ENCODE data around the gene RAI1.
A peak's percentile ranks its signal among the peaks of the same experiment; 100 is the strongest.

Gene RAI1

GRCh38 chr17:17763136-17763535 lies 81.9 kb downstream of the RAI1 start:
- no peaks in the 10 kb centered on the region for H3K27me3 Mint-ChIP-seq
- no peaks in the 10 kb centered on the region for H3K9me3 Mint-ChIP-seq
- H3K27ac Mint-ChIP-seq = no peak overlapping the region
- no peak overlapping the region for H3K4me3 Mint-ChIP-seq
- CTCF ChIA-PET = interaction anchor here (1.4 kb wide), 1 partner anchor 14 kb away, joined by 5 read pairs; no protein-coding TSS in a partner anchor
- H3K4me1 Mint-ChIP-seq = peaks cover 32% of the 10 kb centered on the region
- peaks cover 4% of the 10 kb centered on the region for H3K36me3 Mint-ChIP-seq
- no peak for DNase-seq

DNA sequence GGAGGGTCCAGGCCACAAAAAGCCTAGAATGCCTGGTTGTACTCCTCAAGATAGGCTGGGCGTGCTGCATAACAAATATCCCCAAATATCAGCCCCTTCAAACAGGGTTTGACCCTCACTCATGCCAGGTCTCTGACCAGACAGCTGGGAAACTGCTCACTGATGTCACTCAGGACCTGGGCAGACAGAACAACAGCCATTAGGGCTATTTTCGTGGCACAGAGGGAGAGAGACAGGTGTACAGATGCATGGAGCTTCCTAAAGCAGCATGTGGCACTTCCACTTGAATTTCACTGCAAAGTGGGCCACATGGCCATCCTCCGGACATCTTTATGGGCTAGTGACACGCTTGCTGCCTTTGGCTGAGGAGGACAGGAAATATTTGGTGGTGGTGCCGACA lies 82.5 kb downstream of the RAI1 start:
- Mint-ChIP-seq H3K36me3 (peaks cover 4% of the 10 kb centered on the region), H3K27ac (no peak overlapping the region), H3K27me3 (no peaks in the 10 kb centered on the region), H3K9me3 (no peaks in the 10 kb centered on the region), H3K4me1 (peaks cover 26% of the 10 kb centered on the region), H3K4me3 (no peak overlapping the region)
- no peak for DNase-seq
- CTCF ChIA-PET = interaction anchor here (1.4 kb wide), 1 partner anchor 14 kb away, joined by 5 read pairs; no protein-coding TSS in a partner anchor

DNA sequence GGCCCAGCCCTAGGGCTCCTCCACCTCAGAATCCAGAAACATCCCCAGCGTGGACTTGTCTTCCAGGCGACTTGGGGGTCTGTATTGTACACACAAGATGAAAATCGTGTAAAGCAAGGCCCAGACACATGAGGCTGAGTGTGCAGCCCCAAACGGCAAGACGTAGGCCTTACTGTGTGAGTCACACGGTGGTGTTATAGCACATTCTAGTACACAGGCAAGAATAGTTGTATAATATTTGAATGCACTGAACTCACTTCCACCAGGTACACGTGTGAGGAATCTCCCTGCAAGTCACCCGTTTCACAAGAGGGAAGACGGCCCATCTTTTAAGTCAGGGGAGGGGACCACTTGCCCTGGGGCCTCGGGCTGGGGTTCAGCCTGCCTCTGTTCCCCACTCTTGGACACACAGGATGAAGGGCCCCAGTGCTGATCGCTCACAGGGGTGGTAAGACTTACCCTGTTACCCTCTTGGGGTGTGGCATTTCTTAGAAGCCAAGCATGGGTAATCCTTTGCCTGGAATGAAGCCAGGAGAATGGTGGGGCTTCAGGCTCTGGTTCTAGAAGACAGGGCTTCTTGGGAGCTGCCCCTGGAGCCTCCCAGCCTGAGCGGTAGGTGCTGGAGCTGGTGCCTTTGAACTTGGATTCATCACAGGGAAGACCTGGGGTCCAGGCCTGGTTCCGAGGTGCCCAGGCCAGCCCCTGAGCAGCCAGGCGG lies 84.3 kb downstream of the RAI1 start:
- no peaks in the 10 kb centered on the region for H3K9me3 Mint-ChIP-seq
- H3K27ac Mint-ChIP-seq = no peak overlapping the region
- no peak for DNase-seq
- no peak overlapping the region for H3K4me3 Mint-ChIP-seq
- no peaks in the 10 kb centered on the region for H3K27me3 Mint-ChIP-seq
- H3K4me1 Mint-ChIP-seq = peaks cover 23% of the 10 kb centered on the region
- CTCF ChIA-PET = no interaction called here
- peaks cover 4% of the 10 kb centered on the region for H3K36me3 Mint-ChIP-seq

DNA sequence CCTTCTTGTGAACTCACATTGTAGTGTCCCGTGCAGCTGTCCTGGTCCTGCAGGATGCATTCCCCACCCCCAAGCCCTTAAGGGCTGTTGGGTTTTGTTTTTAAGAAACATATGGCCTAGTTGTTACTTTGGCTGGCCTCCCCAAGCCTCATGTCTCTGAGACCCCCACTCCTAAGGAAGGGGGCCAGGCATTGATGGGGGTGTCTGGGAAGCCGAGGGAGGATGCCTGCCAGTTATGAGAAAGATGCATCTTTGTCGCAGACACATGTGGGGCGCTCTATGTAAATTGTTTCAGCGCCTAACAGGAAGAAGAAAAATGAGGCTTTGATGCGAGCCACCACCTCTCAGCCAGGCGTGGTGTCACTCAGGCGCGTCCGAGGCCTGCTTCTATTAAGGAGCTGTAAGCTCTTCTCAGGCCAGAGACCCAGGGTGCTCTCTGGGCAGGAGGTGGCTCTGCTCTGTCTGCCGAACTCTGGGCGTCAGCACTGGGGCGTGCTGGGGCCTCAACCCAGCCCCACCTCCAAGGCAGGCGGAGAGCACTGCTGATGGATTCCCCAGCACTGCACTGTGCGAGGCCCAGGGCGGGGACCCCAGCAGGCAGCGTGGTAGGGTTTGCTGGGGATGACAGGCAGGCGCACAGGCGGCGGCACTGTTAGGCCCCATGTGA lies 85.0 kb downstream of the RAI1 start:
- Mint-ChIP-seq H3K36me3 (peaks cover 4% of the 10 kb centered on the region), H3K4me3 (no peak overlapping the region), H3K9me3 (no peaks in the 10 kb centered on the region), H3K4me1 (peaks cover 23% of the 10 kb centered on the region), H3K27me3 (no peaks in the 10 kb centered on the region), H3K27ac (peak overlapping the region; percentile 11)
- peak; percentile 28 for DNase-seq
- CTCF ChIA-PET = no interaction called here

DNA sequence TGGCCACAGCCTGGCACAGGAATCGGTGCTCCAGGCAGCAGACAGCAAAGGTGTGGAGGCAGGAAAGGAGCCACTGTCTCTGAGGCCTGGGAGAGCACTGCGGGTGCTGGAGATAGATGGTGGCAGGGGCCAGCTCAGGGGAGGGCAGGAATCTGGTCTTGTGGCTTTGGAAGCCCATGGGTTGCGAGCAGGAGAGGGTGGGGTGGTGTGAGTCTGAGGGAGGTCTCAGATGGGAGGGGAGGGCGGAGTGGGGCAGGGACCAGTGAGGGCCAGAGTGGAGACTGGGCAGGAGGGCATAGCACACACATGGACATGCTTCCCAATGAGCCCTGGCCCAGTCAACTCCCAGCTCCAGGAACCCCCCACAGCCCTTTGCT lies 85.5 kb downstream of the RAI1 start:
- Mint-ChIP-seq H3K27ac (no peak overlapping the region), H3K27me3 (no peaks in the 10 kb centered on the region), H3K4me3 (no peak overlapping the region), H3K4me1 (peaks cover 23% of the 10 kb centered on the region), H3K36me3 (peaks cover 4% of the 10 kb centered on the region), H3K9me3 (no peaks in the 10 kb centered on the region)
- DNase-seq = no peak
- CTCF ChIA-PET = no interaction called here

- H3K4me3 Mint-ChIP-seq = no peak overlapping the region
- H3K9me3 Mint-ChIP-seq = no peaks in the 10 kb centered on the region
- H3K4me1 Mint-ChIP-seq = peaks cover 23% of the 10 kb centered on the region
- no peaks in the 10 kb centered on the region for H3K27me3 Mint-ChIP-seq
- CTCF ChIA-PET = no interaction called here
- no peak overlapping the region for H3K27ac Mint-ChIP-seq
- H3K36me3 Mint-ChIP-seq = peaks cover 4% of the 10 kb centered on the region
- DNase-seq = no peak
Observed at GRCh38 chr17:17767154-17767869, 86.1 kb downstream of the RAI1 start.

DNA sequence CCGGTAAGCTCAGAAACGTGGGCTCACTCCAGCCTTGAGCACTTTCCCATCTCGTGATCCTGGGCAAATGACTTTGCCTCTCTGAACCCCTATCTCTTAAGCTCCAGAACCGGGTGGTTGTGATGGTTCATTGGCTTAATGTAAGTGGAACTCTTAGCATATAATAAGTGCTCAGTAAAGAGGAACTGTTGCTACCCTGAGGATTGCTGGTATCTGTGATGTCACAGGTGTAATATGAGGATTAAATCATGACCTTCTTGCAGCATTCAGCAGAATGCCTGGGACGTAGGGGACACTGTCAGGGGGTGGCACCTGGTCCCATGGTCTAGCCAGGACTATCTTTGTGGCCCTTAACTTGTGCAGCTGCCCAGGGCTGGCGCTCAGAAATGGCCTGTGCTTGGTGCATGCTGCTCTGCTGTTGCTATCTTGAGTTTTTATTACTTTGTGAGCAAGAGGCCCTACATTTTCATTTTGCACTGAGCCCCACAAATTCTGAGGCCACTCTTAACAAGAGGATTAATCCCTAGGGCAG lies 86.7 kb downstream of the RAI1 start:
- DNase-seq = no peak
- Mint-ChIP-seq H3K9me3 (no peaks in the 10 kb centered on the region), H3K27me3 (no peaks in the 10 kb centered on the region), H3K36me3 (peaks cover 4% of the 10 kb centered on the region), H3K27ac (no peak overlapping the region), H3K4me1 (peaks cover 23% of the 10 kb centered on the region), H3K4me3 (no peak overlapping the region)
- CTCF ChIA-PET = no interaction called here

GRCh38 chr17:17768424-17769088 lies 87.3 kb downstream of the RAI1 start:
- Mint-ChIP-seq H3K4me1 (peaks cover 22% of the 10 kb centered on the region), H3K9me3 (no peaks in the 10 kb centered on the region), H3K36me3 (peaks cover 4% of the 10 kb centered on the region), H3K27me3 (no peaks in the 10 kb centered on the region), H3K27ac (no peak overlapping the region), H3K4me3 (no peak overlapping the region)
- CTCF ChIA-PET = no interaction called here
- no peak for DNase-seq

DNA sequence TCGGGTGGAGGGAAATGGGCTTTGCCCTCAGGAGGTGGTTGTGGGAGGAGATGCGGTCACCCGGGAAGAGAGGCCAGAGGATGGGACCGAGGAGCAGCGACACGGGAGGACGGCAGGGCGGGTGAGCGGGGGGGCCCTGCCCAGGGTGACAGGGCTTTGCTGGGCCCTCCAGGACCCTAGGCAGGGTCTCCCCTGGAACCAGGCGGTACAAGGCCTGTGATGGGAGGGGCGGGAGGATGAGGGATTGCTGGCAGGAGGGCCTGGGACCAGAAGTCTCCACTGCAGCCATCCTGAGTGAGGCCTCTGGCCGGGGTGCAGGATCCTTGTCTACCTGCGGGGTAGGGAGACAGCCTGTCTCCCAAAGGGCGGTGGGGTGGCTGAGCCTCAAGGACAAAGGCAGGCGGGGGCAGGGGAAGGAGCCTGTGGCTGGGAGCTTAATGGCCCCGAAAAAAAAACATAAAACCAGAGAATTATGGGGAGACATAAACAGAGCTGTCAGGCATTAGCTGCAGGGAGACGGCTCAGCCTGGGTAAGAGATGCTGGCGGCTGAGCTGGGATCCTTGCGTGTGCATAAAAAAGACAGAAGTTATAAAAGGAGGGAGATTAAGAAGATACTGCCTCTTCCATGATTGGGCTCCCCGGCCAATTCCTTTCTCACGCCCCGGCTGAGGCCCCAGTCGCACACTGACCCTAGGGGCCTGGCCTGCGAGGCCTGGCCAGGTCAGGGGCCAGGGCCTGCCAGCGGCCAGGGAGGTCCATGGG lies 88.8 kb downstream of the RAI1 start:
- peaks cover 13% of the 10 kb centered on the region for H3K4me1 Mint-ChIP-seq
- DNase-seq = no peak
- H3K4me3 Mint-ChIP-seq = no peak overlapping the region
- H3K27ac Mint-ChIP-seq = no peak overlapping the region
- H3K9me3 Mint-ChIP-seq = no peaks in the 10 kb centered on the region
- no peaks in the 10 kb centered on the region for H3K27me3 Mint-ChIP-seq
- CTCF ChIA-PET = interaction anchor here (0.7 kb wide), 1 partner anchor 236 kb away, joined by 4 read pairs; no protein-coding TSS in a partner anchor
- peaks cover 3% of the 10 kb centered on the region for H3K36me3 Mint-ChIP-seq

DNA sequence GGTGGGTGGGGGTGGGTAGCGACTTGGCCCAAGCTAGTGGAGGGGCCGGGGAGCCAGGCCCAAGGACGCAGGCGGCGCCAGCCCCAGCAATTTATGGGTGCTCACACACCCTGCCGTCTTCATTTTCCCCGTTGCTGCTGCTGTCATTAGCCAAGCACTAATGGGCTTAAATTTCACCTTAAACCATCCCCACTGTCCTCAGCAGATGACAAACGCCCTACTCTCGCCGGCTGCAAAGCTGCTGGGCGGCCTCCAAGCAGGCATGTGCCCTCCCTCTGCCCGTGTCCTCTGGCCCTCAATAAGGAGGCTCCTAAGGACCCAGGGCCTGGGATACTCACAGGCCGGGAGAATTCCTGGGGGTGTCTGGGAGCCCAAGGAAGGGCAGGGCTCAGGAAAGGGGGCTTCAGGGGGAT lies 89.4 kb downstream of the RAI1 start:
- DNase-seq = no peak
- Mint-ChIP-seq H3K4me1 (peaks cover 8% of the 10 kb centered on the region), H3K27me3 (no peaks in the 10 kb centered on the region), H3K36me3 (no peaks in the 10 kb centered on the region), H3K27ac (no peak overlapping the region), H3K9me3 (no peaks in the 10 kb centered on the region), H3K4me3 (no peak overlapping the region)
- CTCF ChIA-PET = interaction anchor here (0.7 kb wide), 1 partner anchor 236 kb away, joined by 4 read pairs; no protein-coding TSS in a partner anchor

DNA sequence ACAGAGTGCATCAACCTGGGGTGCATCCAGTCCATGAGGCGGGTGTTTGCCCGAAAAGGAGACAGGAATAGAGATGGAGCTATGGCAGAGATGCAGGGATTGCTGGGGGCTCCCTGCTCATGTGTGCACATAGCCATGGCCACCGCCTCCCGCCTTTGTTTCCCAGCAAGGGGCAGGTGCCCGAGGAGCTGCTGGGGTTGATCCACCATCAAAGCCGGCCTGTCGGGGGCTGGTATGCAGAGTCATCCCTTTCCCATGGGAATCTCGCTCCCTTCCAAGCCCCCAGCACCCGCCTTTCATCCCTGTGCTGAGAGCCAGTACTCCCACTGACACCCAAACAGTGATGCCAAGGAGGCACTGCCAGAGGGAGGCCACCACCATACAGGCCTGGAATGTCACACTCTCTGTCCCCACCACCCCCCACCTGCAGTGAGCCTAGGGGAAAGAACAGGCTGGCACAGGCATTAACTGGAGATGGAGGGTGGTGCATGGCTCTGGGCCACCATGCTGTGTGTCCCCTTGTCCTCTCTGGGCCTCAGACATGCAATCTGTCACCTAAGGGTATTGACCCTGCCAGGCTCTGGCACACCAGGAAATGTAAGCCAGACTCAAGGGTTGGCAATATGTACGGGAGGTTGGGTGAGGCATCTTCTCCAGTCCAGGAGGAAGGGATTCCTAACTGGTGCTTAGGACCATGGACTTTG lies 90.4 kb downstream of the RAI1 start:
- no peak for DNase-seq
- CTCF ChIA-PET = interaction anchor here (0.9 kb wide), 1 partner anchor 10 kb away, joined by 4 read pairs; no protein-coding TSS in a partner anchor
- no peaks in the 10 kb centered on the region for H3K4me1 Mint-ChIP-seq
- no peak overlapping the region for H3K27ac Mint-ChIP-seq
- H3K4me3 Mint-ChIP-seq = no peak overlapping the region
- H3K27me3 Mint-ChIP-seq = no peaks in the 10 kb centered on the region
- no peaks in the 10 kb centered on the region for H3K36me3 Mint-ChIP-seq
- H3K9me3 Mint-ChIP-seq = no peaks in the 10 kb centered on the region

DNA sequence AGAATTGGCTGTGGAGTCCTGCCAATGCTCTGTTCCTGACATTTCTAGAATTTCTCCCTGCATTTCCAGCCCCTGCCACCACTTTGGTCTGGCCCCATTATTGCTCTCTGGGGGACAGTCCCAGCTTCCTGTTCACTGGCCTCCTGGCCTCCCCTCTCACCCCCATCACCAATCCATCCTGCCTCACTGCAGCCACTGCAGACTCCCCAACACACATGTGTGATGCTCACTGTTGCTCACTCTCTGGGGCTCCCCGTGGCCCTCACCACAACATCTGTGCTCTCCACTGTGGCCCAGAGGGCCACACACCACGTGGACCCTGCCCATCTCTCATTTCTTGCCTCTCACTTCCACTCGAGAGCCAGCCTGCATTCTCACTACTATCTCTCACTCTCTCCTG lies 91.0 kb downstream of the RAI1 start:
- peak overlapping the region; percentile 42 for H3K27ac Mint-ChIP-seq
- no peak overlapping the region for H3K4me3 Mint-ChIP-seq
- H3K9me3 Mint-ChIP-seq = no peaks in the 10 kb centered on the region
- DNase-seq = no peak
- H3K4me1 Mint-ChIP-seq = no peaks in the 10 kb centered on the region
- CTCF ChIA-PET = no interaction called here
- H3K27me3 Mint-ChIP-seq = no peaks in the 10 kb centered on the region
- H3K36me3 Mint-ChIP-seq = no peaks in the 10 kb centered on the region

Measured in activated naive CD4-positive, alpha-beta T cell treated with anti-CD3 and anti-CD28 coated beads, Interleukin-2, amount 10 ng/mL, durations not matched to agents 7 days and 5 days (primary cell).